HG03469 (cell line): ENCODE results near the gene SYNE1.

Source experiments
- ATAC-seq: cut with Tn5 transposase; IDR thresholded peaks from one replicate; pipeline ENCODE4 v1.9.1; 2021; ENCODE audit warnings: mild to moderate bottlenecking, moderate library complexity, moderate number of reproducible peaks; ENCODE audit not compliant: unreplicated experiment

SYNE1 gene

DNA sequence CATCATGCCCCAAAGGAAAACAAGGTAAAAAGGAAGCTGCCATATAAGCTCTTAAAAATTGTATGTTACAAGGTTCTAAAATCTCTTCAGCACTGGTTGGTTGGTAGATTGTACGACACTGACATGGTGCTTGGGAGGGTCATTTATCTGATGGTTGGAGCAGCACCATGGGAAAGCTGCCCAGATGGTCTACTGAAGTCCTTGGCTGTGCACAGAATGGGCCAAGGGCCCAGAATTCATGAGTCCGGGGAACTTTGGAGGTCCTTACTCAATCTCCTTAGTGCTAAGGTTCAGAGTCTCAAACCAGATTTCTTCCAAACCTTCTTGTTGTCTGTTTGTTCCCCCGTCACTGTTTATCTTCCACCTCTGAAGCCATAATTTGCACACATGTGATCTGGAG is 515.3 kb downstream of the SYNE1 start:
- no peak for ATAC-seq

DNA sequence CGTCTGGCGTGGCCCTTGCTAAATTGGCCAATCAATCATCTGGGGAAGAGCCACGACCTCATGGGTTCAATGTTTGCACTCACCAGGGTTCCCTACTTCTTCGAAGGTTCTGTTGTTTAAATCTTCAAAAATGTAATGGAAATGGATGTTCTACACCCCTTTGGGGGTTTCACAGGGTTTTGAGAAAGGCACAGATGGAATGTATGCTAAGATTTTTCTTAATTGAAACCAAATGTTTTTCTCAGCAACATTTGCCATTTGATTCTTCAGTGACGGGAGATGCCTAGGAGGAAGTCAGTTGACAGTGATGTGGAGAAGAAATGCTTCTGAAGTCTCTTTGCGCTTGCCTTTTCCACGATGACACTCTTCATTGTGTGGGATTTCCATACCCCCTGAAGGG is 517.3 kb downstream of the SYNE1 start:
- ATAC-seq, result no peak

DNA sequence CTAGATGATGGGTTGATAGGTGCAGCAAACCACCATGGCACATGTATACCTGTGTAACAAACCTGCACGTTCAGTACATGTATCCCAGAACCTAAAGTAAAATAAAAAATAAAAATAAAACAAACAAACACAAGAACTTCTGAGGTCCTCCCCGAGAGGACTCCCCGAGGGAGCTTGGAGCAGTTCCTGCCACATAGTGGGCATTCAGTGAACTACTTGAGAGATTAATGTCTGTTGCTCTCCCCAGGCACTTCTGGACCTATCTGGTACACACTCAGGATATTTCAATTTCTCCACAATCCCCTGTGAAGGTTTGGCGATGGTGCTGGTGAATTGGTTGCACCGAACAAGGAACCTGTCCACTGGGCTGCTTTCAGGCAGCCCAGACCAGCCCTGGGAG is 518.5 kb downstream of the SYNE1 start:
- ATAC-seq, result no peak

DNA sequence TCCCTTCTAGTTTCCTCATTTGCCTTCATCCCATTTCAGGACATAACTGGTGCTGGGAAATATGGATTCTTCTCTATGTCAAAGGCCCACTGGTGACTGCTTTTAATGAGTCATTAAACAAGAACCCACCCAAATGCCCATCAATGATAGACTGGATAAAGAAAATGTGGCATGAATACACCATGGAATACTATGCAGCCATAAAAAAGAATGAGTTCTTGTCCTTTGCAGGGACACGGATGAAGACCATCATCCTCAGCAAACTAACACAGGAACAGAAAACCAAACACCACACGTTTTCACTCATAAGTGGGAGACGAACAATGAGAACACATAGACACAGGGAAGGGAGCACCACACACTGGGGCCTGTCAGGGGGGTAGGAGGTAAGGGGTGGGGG is 518.9 kb downstream of the SYNE1 start:
- no peak for ATAC-seq

DNA sequence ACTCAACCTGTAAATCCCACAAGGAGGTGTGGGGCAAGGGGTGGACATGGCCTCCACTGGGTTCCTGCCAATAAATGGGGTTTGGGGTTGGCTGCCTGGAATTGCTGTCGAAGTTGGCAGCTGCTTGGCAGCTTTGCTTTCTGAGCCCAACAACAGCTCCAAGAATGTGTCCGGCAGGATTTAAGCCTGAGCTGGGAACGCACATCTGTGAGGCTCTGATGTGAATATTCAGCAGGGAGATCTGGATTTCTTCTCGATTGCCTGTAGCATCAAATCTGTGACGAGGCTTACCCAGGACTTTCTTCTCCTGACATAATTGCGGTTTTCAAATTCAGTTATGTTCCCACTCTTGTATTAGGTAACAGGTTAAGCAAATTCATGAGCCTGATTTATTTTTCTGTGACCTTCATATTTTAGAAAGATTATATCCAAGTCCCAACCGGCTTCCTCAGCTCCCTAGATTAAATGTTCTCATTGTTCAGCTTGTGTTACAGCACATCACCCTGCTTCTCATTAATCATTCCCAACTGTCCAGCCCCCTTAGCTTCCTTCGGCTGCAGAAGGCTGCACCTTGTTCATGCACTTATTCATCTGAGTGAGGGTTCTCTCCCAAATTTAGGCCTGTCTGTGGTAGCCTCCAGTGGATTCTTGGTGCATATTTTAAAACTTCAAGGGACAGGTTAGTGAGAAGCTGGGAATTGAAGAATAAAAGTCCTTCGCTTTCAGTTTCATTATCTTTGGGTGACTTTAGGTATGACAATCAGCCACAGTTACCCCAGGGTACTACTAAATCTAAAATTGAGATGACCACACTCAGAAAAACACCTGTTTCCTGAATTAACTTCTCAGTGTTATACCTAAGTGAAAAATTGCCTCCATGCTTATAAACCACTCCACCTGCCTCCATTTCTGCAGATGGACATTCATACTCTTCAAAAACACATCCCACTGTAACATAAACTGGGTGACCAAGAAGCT is 519.7 kb downstream of the SYNE1 start:
- ATAC-seq, result peak; percentile 81

DNA sequence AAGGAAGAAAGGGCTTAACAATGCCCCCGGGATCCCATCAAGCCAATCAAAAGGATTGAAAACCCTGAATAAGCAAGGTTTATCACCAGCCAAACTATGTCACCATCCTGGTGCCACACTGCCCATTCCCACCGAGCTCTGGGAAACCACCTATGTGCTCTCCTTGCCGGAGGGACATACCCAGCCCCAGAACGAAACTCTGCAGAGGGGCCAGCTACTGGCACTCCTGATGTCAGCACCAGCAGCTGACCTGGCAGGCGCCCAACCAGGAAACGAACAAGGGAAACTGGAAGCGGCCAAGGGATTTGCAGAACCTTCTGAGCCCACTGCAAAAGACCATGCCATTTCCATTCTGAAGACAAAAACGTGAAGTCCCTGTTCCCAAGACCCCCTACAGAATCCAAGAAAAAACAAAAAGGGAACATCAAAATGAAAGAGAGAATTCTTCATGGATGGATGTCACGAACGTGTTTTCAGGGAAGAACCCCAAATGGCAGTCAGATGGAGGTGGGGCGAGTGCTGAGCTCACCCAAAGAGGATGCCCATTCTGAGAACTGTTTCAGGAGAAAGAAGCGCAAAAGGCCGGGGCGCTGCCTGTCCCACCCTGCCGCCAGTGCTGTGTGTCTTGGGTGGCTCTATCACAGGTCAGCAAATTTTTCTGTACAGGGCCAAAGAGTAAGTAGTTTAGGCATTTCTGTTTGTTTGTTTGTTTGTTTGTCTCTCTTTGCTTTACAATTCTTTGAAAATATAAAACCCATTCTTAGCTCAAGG is 524.5 kb downstream of the SYNE1 start:
- no peak for ATAC-seq

DNA sequence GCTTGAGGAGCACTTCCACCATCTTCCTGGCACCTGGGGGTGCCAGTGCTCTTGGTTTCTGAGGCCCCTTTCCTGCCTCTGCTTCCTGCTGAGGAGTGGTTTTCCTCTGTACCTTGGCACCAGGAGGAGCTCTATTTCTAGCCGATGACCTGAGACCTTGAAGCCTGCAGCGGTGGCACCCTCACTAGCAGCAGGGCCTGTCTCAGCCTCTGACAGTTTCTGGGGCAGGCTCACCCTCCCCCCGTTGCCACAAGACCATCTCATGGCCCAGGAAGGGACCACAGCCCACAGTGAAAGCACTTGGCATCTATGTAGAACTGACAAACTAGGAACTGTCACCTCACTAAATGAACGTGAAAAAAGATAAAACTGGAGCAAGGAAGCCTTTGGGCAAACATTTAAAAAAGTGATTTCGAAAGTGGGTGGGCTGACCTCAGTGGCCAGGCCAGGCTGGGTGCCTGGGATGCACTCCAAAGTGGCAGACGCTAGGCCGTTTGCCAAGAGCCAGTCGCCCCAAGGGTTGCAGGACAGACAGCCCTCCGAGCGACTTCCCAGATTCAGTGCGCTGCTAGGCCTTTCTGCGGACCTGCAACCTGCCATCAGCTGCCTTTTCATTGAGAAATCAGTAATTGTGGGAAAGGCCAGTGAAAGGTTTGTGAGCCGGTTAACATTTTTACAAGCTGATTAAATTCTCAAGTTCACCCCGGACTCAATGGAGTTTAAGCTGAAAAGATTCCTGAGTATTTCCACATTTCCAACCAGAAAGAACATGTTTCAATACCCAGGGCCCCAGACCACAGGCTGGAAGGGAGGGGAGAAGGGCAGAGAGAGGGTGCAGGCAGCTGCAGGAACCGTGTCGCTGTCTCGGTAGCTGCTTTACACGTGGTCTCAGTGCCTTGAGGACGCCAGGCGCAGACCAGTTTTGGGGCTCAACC is 526.0 kb downstream of the SYNE1 start:
- no peak for ATAC-seq

DNA sequence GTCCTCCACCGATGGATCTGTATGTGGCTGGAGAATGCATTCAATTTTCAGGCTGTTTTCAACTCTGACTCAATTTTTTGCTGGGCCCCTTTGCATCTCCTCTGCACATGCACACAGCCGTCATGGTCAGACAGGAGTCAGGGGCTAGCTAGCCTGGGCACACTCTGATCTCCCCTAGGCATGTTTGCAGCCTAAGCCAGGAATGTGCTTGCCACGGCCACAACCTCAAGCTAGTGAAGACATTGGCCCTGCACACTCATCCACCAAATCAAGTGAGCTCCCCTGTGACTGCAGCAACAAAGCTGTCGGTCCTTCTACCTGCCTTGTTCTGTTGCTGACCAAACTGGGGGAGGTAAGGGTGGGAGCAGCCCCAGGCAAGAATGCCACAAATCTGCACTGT is 529.2 kb downstream of the SYNE1 start:
- no peak for ATAC-seq

DNA sequence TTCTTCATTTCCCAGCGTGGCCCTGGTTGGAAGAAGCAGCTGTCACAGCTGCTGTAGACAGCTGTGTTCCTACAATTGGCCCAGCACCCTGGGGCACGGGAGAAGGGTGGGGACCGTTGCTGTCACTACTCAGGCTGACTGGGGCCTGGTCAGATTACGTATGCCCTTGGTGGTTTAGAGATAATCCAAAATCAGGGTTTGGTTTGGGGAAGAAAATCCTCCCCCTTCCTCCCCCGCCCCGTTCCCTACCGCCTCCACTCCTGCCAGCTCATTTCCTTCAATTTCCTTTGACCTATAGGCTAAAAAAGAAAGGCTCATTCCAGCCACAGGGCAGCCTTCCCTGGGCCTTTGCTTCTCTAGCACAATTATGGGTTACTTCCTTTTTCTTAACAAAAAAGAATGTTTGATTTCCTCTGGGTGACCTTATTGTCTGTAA is 537.0 kb downstream of the SYNE1 start:
- no peak for ATAC-seq

DNA sequence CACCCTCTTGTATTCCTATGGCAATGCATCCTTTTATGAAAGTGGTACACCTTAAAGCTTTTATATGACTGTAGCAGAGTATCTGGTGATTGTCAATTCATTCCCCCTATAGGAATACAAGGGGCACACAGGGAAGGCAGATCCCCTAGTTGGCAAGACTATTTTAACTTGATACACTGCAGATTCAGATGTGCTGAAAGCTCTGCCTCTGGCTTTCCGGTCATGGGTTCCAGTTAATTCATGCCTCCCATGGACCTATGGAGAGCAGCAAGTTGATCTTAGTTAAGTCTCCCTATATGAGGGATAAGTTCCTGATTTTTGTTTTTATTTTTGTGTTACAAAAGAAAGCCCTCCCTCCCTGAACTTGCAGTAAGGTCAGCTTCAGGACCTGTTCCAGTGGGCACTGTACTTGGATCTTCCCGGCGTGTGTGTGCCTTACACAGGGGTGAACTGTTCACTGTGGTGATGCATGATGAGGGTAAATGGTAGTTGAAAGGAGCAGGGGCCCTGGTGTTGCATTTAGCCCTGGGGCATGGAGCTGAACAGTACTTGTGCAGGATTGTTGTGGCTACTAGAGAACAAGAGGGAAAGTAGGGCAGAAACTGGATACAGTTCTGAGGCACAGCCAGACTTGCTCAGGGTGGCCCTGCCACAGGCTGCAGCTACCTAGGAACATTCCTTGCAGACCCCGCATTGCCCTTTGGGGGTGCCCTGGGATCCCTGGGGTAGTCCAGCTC is 537.5 kb downstream of the SYNE1 start:
- ATAC-seq, result no peak

DNA sequence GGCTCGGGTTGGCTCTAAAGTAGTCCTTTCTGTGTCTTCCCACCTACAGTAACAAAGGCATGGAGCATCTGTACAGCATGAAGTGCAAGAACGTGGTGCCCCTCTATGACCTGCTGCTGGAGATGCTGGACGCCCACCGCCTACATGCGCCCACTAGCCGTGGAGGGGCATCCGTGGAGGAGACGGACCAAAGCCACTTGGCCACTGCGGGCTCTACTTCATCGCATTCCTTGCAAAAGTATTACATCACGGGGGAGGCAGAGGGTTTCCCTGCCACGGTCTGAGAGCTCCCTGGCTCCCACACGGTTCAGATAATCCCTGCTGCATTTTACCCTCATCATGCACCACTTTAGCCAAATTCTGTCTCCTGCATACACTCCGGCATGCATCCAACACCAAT is 538.5 kb downstream of the SYNE1 start:
- no peak for ATAC-seq

DNA sequence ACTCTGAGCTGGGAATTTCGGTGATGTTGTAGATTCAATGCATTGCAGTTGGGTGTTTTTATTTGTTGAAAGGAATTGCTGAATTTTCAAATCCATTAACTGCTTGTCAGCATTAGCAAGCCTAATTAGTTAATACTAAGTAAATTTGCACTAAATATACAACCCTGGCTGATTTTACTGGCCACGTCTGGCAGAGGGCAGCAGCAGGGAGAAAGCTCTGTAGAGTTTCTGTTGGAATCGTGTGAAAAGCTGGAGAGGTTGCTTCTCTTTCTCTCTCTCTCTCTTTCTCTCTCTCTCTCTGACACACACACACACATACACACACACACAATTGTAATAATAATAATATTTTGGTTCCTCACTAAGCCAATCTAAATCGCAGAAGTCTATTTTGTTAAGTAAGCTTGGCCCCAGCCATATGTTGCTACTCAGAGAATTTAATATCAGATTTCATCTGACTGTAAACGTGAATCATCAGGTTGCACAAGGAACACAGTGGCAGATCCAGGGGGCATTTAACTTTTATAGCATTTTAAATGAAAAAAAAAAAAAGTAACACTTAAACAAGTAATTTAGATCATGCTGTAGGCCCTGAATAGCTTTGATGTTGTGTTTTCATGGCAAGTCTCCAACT is 540.2 kb downstream of the SYNE1 start:
- ATAC-seq, result no peak

DNA sequence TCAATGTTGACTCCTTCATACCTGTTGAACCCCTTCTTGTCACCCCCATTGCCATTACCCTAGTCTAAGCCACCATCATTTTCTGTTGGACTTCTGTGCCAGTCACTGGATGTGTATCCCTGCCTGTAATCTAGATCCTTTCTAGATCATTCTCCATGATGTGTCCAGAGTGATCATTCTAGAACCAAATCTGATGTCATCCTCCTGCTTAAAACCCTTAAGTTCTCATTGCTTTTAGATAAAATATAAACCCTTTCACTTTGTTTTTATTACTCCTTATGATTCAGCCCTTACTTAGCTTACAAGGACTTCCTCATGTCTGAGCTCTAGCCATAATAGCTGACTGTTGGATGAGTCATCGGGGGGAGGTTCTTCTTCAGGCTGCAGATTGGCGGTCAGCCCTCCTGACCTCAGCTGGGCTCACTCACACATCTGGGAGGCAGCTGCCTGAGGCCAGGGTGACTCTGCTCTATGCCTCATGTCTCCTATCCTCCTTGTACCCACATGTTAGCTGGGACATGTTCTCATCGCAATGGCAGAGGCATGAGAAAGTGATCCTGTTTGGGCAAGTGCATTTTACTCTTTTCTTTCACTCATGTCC is 542.1 kb downstream of the SYNE1 start:
- ATAC-seq, result no peak

DNA sequence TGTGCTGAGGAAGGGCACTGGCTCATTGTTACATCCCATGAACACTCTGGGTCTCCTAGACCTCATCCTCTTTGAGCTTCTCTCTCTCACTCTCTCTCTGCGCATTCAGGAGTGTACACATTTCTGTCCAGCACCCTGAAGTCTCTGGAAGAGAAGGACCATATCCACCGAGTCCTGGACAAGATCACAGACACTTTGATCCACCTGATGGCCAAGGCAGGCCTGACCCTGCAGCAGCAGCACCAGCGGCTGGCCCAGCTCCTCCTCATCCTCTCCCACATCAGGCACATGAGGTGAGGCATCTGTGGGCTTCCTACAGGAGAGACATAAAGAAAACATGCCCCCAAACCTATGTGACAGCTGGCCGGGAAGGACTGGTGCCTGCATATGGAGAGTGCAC is 542.9 kb downstream of the SYNE1 start:
- ATAC-seq, result no peak

DNA sequence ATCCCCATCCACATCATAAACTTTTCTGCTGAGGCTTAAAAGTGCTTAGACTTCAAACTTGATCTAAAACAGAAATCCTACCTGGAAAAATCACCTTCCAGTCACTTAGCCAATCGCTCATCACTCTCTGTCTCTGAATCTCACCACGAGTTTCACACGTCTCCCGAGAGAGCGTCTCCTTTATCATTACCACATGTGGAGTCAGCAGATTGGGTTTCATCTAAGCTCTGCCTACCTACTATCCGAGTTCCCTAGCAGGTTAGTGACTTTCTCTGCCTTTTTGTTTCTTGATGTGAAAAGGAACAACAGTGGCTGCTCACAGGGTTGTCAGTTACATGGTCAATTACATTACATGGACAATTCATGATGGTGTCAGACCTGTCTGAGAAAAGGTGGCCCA is 543.5 kb downstream of the SYNE1 start:
- no peak for ATAC-seq

DNA sequence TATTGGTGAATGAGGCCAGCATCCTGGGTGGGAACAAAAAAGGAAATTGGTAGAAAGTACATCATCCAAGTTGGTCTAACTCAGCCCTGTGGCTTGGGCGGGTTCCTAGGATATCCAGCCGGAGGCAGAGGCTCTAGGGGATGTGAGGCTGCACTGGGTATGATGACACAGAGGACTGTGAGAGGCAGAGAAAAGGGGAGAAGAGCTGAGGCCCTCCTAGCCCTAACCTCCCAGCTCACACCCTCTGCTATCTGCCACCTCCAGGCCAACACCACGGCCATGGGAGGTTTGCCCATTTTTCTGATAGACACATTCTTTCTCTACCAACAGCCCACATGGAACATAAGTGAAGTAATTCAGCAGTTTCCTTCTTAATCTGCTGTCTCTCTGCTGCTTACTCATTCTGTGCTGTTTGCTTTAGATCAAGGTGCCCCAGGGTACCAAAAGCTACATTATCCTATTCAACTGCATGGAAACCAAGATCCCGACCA is 545.3 kb downstream of the SYNE1 start:
- no peak for ATAC-seq

DNA sequence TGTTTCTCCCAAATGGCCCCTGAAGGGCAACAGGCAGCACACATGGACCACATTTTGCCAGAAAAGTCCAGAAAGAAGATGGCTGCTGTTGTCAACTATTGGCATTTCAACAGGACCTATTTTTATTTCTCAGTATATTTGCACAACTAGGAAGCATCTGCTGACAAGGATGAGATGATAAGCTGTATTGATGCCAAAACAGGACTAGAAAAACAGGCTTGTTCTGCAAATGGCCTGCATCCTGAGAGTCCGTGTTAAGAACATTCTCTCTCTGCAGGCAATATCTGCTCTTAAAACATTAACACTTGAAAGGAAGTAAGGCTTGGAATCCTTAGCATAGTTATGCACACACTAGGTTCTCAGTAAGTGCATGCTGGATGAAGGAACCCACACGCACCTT is 546.0 kb downstream of the SYNE1 start:
- ATAC-seq, result no peak

DNA sequence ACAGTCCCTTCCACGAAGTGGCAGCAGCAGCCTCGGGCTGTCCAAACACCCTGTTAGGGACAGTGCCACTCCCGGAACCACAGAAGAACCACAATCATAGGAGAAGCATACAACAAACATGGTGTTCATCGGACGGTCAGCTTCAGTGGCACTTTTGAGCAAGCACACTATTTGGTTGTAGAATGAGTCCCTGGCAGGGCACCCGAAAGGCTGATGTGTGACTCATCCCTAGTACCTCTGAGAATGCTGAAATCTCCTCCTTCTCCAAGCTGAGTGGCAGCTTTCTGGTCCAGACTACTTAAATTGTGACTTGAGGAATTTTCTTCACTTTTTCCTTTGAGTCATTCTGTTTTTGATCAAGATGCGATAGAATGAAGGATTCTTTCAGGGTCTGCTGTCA is 547.2 kb downstream of the SYNE1 start:
- ATAC-seq, result no peak

DNA sequence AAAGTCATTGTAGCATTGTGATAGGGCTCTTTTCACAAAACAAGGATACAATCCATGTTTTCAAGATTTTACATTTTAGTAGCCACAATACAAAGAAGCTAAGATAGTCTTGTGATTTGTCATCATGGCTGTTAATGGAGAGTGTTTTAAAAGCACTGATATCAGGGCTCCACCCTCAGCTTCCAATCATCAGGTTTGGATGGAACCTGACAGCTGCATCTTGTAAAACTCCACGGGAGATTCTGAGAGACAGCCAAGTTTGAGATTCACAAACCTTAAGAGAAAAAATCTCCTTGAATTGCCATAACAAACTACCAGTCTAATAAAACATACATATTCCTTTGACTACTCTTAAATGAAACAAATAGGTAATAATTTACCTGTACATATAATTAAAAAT is 549.5 kb downstream of the SYNE1 start:
- ATAC-seq, result no peak
